Measurements from ENCODE around the gene MRPS14. TPM values are rescaled to one million over a fixed set of nuclear protein-coding genes. Genes with fewer than 3 reads are reported as not detected.

MRPS14 gene
- total RNA-seq: 10 to 100 TPM; 17.9 to 31.1 (median 26.1) TPM

DNA sequence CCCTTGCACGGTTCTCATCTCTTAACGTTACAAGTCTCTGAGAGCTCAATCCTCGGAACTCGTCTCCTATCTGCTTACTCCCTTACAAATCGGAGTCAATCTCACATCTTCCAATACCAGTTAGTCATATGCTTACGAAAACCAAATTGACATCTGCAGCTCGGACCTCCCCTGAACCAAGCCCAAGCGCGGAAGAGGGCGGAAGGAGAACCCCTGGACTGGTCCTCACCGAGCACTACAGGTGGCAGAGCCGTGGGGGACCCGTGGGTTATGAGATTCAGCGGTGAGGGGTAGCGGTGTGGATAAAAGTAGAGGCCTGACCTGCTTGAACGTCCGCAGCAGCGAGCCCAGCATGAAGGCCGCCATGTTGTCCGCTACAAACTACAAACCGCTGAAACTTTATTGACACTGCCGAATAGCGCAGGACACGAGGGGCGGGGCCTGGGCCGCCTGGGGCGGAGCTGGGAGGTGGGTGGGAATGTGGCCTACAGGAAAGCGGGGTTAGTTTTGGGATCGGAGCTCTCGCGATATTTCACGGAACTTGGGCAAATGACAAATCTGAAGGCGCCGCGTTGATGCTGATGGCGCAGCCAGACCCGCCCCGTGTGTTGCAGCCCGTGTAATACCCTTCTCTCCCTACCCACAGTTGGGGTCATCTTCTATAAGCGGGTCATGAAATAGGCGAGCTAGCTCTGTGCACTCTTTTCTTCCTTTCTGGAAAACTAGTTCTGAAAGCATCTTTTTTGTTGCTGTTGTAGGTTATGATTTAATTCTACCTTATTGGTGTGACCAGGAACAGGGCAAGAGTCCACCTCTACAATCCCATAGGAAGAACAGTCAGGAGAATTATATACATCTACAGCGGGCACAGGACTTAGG lies at the start of gene MRPS14:
Gene MRPS14, minus strand, starts transcription at position 383 of the 879 bp plus-strand sequence. Its CDS starts 17 bp downstream, at position 366.
- TF ChIP-seq EP300 (IDR thresholded peaks at IDR 0.05) (no peak), POLR2A (IDR thresholded peaks at IDR 0.05; ENCODE audit: low read depth) (no peak), CTCF (IDR thresholded peaks at IDR 0.05) (peak in 1 of 3 experiments; percentile 26), POLR2AphosphoS5 (IDR thresholded peaks at IDR 0.05) (peak; percentile 93 to 95)
- peak; percentile 99 for DNase-seq (ENCODE audit: extremely low spot score)
- Histone ChIP-seq H3K27ac (replicated peaks in 1 of 4) (peak within 1 kb of the TSS; percentile 74 to 89 (median 84)), H3K27me3 (no peaks in the 10 kb centered on the region), H3K4me1 (peaks cover 5 to 23% (median 13%) of the 10 kb centered on the region in 4 donors), H3K9me3 (no peaks in the 10 kb centered on the region), H3K4me3 (peak within 1 kb of the TSS; percentile 68 to 94 (median 87)), H3K36me3 (peaks cover 0 to 16% (median 9%) of the 10 kb centered on the region in 4 donors)
- intact Hi-C loops (cut with DNase I): no loop called here
- WGBS: 4% methylated on average over 32 of the region's 42 CpGs

DNA sequence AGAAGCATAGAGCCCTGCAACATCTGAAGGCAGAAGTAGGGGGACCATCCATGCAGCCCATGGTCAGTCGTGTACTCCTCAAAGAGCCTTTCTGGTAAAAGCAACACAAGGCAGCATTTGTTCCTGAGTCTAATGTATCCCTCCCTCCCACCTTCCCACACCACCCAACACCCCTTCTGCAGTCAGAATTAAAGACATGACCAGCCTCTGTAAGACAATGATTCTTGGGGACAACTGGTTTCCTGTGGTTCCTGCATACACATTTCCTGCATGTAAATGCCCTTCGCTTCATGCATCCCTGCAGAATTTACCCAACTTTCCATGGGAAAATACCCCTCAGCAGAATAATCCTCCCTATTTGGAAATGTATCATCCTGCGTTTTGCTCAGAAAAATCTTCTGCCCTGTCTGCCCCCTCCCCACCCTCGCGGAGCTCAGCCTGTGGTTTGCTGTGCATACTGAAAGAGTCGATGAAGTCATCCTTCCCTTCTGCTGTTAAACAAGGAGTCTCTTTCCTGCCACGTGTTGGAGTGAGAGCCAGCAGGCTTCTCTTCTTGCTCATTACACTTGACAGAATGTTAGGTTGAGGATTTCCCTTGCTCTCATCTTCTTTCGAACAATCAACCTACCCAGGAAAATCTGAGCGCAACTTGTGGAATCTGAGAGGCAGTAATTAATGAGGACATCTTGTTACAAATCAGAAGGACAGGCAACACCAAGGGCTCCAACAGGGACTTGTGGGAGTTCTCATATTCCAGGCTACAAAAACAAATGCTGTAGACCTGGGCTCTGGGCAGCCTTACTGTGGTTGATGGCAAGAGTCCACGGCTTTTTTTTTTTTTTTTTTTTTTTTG lies 49.1 kb upstream of the MRPS14 start:
- H3K36me3 ChIP-seq: no peaks in the 10 kb centered on the region
- peak; percentile 92 for DNase-seq (ENCODE audit: extremely low spot score)
- H3K9me3 ChIP-seq: no peaks in the 10 kb centered on the region
- peak overlapping the region; percentile 8 to 21 (median 14) for H3K4me3 ChIP-seq
- H3K4me1 ChIP-seq: peaks cover 10 to 24% (median 21%) of the 10 kb centered on the region in 4 donors
- intact Hi-C loops (cut with DNase I): no loop called here
- H3K27me3 ChIP-seq: no peaks in the 10 kb centered on the region
- peak overlapping the region in 2 of 4 donors; percentile 15 to 54 for H3K27ac ChIP-seq (replicated peaks in 1 of 4)
- TF ChIP-seq CTCF (IDR thresholded peaks at IDR 0.05) (no peak), EP300 (IDR thresholded peaks at IDR 0.05) (no peak), POLR2A (IDR thresholded peaks at IDR 0.05; ENCODE audit: low read depth) (no peak), POLR2AphosphoS5 (IDR thresholded peaks at IDR 0.05) (no peak)
- 14% methylated on average over 10 of the region's 10 CpGs for WGBS

DNA sequence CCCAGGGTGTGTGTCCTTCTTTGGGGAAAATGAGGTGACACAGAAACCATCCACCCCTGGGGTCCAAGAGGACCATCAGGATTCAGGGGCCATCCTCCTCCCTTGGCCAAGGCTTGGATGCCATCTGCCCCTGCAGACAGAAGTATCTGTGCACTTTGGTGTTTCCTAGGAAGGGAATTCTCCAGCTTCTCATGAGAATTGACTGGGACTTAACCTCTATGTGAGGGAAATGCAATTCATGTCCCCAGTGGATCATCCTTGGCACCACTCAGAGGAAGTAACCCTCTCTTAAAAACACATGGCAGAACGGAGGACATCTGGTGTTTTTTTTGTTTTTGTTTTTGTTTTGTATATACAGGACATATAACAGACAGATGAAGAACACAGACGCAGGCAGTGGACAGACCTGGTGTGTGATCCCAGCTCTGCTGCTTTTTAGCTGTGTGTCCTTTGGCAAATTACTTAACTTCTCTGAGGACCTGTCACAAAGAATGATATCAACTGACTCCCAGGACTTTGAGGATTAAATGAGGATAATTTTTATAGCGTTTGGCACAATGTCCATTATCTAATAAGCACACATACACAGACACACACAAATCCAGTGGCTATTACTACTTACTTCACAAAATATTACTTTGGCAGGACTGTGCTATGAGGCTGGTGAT lies 48.2 kb upstream of the MRPS14 start:
- WGBS: 77% methylated on average over 3 of the region's 3 CpGs
- intact Hi-C loops (cut with DNase I): no loop called here
- Histone ChIP-seq H3K27ac (replicated peaks in 1 of 4) (no peak overlapping the region), H3K9me3 (no peaks in the 10 kb centered on the region), H3K4me3 (no peak overlapping the region), H3K36me3 (no peaks in the 10 kb centered on the region), H3K27me3 (no peaks in the 10 kb centered on the region), H3K4me1 (peaks cover 10 to 24% (median 21%) of the 10 kb centered on the region in 4 donors)
- DNase-seq (ENCODE audit: extremely low spot score): no peak
- no peak for TF ChIP-seq CTCF (IDR thresholded peaks at IDR 0.05)

DNA sequence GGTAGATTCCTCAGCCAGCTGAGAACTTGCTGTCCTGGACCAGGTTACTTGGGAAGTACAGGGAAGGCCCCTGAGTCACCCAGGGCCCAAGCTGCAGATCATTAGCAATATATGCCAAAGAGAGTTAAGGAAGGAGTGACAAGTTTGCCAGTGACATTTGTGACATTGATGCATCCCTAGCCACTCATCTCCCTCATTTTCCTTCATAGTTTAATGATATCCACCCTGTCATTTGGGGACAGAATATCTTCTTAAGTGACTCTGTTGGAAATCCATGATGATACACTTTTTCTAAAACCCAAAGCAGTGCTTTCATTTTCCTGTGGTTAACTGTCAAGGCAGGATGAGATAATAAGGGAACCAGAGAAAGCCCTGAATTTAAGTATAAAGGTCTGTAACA lies 47.6 kb upstream of the MRPS14 start:
- intact Hi-C loops (cut with DNase I): no loop called here
- no peak overlapping the region for H3K27ac ChIP-seq (replicated peaks in 1 of 4)

More for the DNA sequence above, 47.6 kb upstream of the MRPS14 start:
- TF ChIP-seq CTCF (IDR thresholded peaks at IDR 0.05): no peak
- no peak for DNase-seq (ENCODE audit: extremely low spot score)
- Histone ChIP-seq H3K4me1 (peaks cover 10 to 24% (median 21%) of the 10 kb centered on the region in 4 donors), H3K9me3 (no peaks in the 10 kb centered on the region), H3K27me3 (no peaks in the 10 kb centered on the region), H3K4me3 (no peak overlapping the region), H3K36me3 (no peaks in the 10 kb centered on the region)

Measured in esophagus muscularis mucosa (tissue), 4 donors.